OCI-LY3 (cell line): Measurements from ENCODE around the gene FOXI2.

ENCODE experiments used
- H2AFZ ChIP-seq: fragments of 200-600, 300-600 bp; shearing (Covaris generic); 2 replicates; pipeline ENCODE4 v1.6.0; 2014; ENCODE audit warnings: antibody characterized with exemption, low read depth, low read length
- H3K27ac ChIP-seq: fragments of 200-600, 300-600 bp; sonication (generic); 2 replicates; pipeline ENCODE4 v1.5.1; 2014; ENCODE audit warnings: mild to moderate bottlenecking, low read length, moderate library complexity, mixed read lengths
- H3K27me3 ChIP-seq: fragments of 200-600, 300-600 bp; sonication (generic); 2 replicates; pipeline ENCODE4 v1.6.1; 2014; ENCODE audit warnings: low read depth, low read length, mixed read lengths
- H3K36me3 ChIP-seq: fragments of 200-600, 300-600 bp; sonication (generic); replicated peaks from 2 replicates; pipeline ENCODE3; 2014; ENCODE audit warnings: low read depth, low read length, mixed read lengths
- H3K4me1 ChIP-seq: fragments of 300-600, 200-600 bp; sonication (generic); 2 replicates; pipeline ENCODE4 v1.6.1; 2014; ENCODE audit warnings: low read length, mixed read lengths
- H3K4me2 ChIP-seq: fragments of 200-600, 300-600 bp; sonication (generic); 2 replicates; pipeline ENCODE4 v1.6.1; 2014; ENCODE audit warnings: low read length, mixed read lengths
- H3K4me3 ChIP-seq: fragments of 300-600, 200-600 bp; sonication (generic); 2 replicates; pipeline ENCODE4 v1.5.1; 2014; ENCODE audit warnings: antibody characterized with exemption, mild to moderate bottlenecking, low read length, moderate library complexity
- H3K79me2 ChIP-seq: fragments of 300-600, 200-600 bp; shearing (Covaris generic); 2 replicates; pipeline ENCODE4 v1.6.1; 2014; ENCODE audit warnings: mild to moderate bottlenecking, low read length, mixed read lengths
- H3K9ac ChIP-seq: fragments of 300-600, 200-600 bp; shearing (Covaris generic); 2 replicates; pipeline ENCODE4 v1.6.0; 2014; ENCODE audit warnings: mild to moderate bottlenecking, low read length, moderate library complexity
- H3K9me3 ChIP-seq: fragments of 200-600, 300-600 bp; shearing (Covaris generic); 2 replicates; pipeline ENCODE4 v1.6.1; 2014; ENCODE audit warnings: low read length, mixed read lengths; ENCODE audit not compliant: insufficient read depth
- H4K20me1 ChIP-seq: fragments of 200-600, 300-600 bp; sonication (generic); 2 replicates; pipeline ENCODE4 v1.6.1; 2016; ENCODE audit warnings: low read length, mixed read lengths; ENCODE audit not compliant: insufficient read depth
- EZH2phosphoT487 ChIP-seq: fragments of 200-600 bp; shearing (Covaris generic); IDR thresholded peaks from 2 replicates; pipeline ENCODE4 v1.6.1; 2018; ENCODE audit warnings: antibody characterized with exemption, mixed run types, low read depth
- TF ChIP-seq, protein P1 (sequence below): fragments of 200-600, 300-600 bp; sonication (generic); IDR thresholded peaks from 2 replicates; pipeline ENCODE4 v1.5.1; 2014; ENCODE audit warnings: antibody characterized with exemption, low read length, low read depth

FOXI2 gene

DNA sequence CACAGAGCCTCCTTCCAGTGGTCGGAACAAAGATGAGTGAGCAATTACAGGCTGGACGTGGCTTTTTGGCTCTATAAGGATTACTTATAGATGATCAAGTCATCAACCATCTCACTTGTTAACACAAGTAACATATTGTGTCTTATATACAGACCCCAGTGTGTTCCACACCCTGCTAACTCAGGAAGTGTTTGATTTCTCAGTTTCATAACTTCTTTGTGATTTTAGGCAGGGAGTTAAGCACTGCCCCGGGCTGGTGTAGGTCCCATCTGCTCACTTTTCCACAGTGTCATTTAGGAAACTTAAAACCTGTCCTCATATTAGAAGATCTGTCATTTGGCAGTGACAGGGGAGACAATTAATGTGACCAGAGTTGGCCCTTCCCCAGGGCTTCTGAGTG, 6.2 kb downstream of the FOXI2 start:
- no peaks in the 10 kb centered on the region for H4K20me1 ChIP-seq
- H3K9ac ChIP-seq, result no peak overlapping the region
- no peak overlapping the region for H2AFZ ChIP-seq
- H3K4me3 ChIP-seq, result no peak overlapping the region
- H3K4me1 ChIP-seq, result no peaks in the 10 kb centered on the region
- H3K4me2 ChIP-seq, result no peak overlapping the region
- H3K79me2 ChIP-seq, result no peaks in the 10 kb centered on the region
- H3K9me3 ChIP-seq, result no peaks in the 10 kb centered on the region
- TF ChIP-seq, protein P1, sequence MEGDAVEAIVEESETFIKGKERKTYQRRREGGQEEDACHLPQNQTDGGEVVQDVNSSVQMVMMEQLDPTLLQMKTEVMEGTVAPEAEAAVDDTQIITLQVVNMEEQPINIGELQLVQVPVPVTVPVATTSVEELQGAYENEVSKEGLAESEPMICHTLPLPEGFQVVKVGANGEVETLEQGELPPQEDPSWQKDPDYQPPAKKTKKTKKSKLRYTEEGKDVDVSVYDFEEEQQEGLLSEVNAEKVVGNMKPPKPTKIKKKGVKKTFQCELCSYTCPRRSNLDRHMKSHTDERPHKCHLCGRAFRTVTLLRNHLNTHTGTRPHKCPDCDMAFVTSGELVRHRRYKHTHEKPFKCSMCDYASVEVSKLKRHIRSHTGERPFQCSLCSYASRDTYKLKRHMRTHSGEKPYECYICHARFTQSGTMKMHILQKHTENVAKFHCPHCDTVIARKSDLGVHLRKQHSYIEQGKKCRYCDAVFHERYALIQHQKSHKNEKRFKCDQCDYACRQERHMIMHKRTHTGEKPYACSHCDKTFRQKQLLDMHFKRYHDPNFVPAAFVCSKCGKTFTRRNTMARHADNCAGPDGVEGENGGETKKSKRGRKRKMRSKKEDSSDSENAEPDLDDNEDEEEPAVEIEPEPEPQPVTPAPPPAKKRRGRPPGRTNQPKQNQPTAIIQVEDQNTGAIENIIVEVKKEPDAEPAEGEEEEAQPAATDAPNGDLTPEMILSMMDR, result no peak
- no peak for TF ChIP-seq EZH2phosphoT487
- H3K36me3 ChIP-seq, result no peaks in the 10 kb centered on the region
- H3K27ac ChIP-seq, result no peak overlapping the region
- no peaks in the 10 kb centered on the region for H3K27me3 ChIP-seq

DNA sequence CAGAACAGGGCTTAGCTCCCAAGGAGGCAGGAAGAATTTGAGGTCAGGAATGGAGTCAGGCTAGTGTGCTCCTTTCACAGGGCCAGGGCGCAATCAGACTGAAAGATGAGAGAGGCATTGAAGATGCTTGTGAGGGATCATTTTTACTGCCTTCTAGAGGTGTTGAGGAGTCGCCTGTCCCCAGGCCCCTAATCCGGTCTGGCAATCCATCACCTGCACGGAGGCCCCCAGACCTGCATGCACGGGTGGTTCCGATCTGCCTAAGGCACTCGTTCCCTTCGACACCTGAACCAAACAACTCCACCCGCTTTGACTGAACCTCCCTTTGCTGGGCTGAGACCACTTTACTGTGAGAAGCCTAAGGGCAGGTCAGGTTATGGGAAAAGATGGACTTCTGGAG, 8.0 kb downstream of the FOXI2 start:
- no peaks in the 10 kb centered on the region for H3K27me3 ChIP-seq

DNA sequence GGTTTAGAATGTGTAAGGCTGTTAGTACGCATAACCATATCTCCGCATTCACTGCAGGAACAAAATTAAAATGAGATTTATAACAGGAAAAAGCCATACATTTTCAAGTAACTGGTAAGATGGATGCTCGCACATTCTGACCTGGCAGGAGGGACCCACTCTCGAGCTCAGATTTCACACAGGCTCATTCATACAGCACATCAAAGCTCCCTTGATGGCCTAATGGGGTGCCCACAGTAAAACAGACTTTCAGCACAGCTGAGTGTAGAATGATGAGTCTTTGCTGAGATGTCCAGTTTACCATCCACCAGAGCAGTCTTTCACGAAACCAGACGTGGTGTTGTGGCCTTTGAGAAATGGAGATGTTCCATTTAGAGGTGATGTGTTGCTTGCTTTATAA, 8.9 kb downstream of the FOXI2 start:
- TF ChIP-seq EZH2phosphoT487, result no peak
- TF ChIP-seq, protein P1, result no peak

More for the DNA sequence above, 8.0 kb downstream of the FOXI2 start:
- Histone ChIP-seq H3K4me2 (no peak overlapping the region), H3K4me3 (no peak overlapping the region), H3K36me3 (no peaks in the 10 kb centered on the region), H3K4me1 (no peaks in the 10 kb centered on the region), H3K79me2 (no peaks in the 10 kb centered on the region), H3K9ac (no peak overlapping the region), H2AFZ (no peak overlapping the region), H3K9me3 (no peaks in the 10 kb centered on the region), H4K20me1 (no peaks in the 10 kb centered on the region), H3K27ac (no peak overlapping the region)
- TF ChIP-seq EZH2phosphoT487, result no peak
- TF ChIP-seq, protein P1, result no peak

DNA sequence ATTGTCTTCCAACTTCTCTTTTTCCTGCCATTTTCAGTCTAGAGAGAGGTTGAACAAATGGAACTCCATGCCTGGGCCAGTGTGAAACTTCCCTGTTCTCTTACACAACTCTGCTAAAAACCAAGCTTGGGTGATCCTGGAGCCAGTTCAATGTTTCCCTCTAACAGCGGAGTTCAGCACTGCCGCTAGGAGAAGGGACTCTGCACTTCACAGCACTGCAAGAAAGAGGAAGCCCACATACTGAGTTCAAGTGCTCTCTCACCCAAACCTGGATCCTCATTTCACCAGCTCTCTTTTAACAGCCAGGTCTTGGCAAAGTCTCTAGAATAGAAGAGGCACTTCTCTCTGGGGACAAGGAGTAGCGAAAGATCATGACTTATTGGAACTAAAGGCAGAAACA, 18.8 kb downstream of the FOXI2 start:
- H3K4me1 ChIP-seq, result no peaks in the 10 kb centered on the region
- H2AFZ ChIP-seq, result no peak overlapping the region
- no peak overlapping the region for H3K27ac ChIP-seq
- no peaks in the 10 kb centered on the region for H4K20me1 ChIP-seq
- no peaks in the 10 kb centered on the region for H3K36me3 ChIP-seq
- no peak overlapping the region for H3K4me3 ChIP-seq
- H3K9me3 ChIP-seq, result no peaks in the 10 kb centered on the region
- H3K4me2 ChIP-seq, result no peak overlapping the region
- peaks cover 3% of the 10 kb centered on the region; the same call in 1 of the 2 replicates for H3K27me3 ChIP-seq
- H3K79me2 ChIP-seq, result no peaks in the 10 kb centered on the region
- TF ChIP-seq EZH2phosphoT487, result no peak
- TF ChIP-seq, protein P1, result no peak
- no peak overlapping the region for H3K9ac ChIP-seq

More for the DNA sequence above, 8.9 kb downstream of the FOXI2 start:
- Histone ChIP-seq H2AFZ (no peak overlapping the region), H4K20me1 (no peaks in the 10 kb centered on the region), H3K9me3 (no peaks in the 10 kb centered on the region), H3K4me2 (no peak overlapping the region), H3K4me3 (no peak overlapping the region), H3K27me3 (no peaks in the 10 kb centered on the region), H3K9ac (no peak overlapping the region), H3K79me2 (no peaks in the 10 kb centered on the region), H3K36me3 (no peaks in the 10 kb centered on the region), H3K27ac (no peak overlapping the region), H3K4me1 (no peaks in the 10 kb centered on the region)
